Measurements from ENCODE around the gene PRICKLE4.

GRCh38 chr6:41813469-41813868, 32.9 kb downstream of the PRICKLE4 start:
- TF ChIP-seq ZNF219 (CRISPR knock-in tag; IDR thresholded peaks at IDR 0.05; ENCODE audit: borderline replicate concordance) (no peak), CTCF (IDR thresholded peaks at IDR 0.05) (no peak), IRF2 (CRISPR knock-in tag; IDR thresholded peaks at IDR 0.05; ENCODE audit: borderline replicate concordance, low read depth) (no peak), ELF4 (CRISPR knock-in tag; IDR thresholded peaks at IDR 0.05; ENCODE audit: low read depth) (no peak), AR (CRISPR knock-in tag; IDR thresholded peaks at IDR 0.05) (no peak)
